ENCODE data around the gene SETD3. TPM values are rescaled to one million over a fixed set of nuclear protein-coding genes. Genes with fewer than 3 reads are reported as not detected.

SETD3 gene
- polyA plus RNA-seq, 3 donors, result 57.4 to 67.0 (median 61.4) TPM

GRCh38 chr14:99518441-99519346 lies 38.0 kb upstream of the SETD3 start:
- DNase-seq, result peak; percentile 51

- DNase-seq, result no peak
Observed at GRCh38 chr14:99517643-99518381, 37.2 kb upstream of the SETD3 start.

DNA sequence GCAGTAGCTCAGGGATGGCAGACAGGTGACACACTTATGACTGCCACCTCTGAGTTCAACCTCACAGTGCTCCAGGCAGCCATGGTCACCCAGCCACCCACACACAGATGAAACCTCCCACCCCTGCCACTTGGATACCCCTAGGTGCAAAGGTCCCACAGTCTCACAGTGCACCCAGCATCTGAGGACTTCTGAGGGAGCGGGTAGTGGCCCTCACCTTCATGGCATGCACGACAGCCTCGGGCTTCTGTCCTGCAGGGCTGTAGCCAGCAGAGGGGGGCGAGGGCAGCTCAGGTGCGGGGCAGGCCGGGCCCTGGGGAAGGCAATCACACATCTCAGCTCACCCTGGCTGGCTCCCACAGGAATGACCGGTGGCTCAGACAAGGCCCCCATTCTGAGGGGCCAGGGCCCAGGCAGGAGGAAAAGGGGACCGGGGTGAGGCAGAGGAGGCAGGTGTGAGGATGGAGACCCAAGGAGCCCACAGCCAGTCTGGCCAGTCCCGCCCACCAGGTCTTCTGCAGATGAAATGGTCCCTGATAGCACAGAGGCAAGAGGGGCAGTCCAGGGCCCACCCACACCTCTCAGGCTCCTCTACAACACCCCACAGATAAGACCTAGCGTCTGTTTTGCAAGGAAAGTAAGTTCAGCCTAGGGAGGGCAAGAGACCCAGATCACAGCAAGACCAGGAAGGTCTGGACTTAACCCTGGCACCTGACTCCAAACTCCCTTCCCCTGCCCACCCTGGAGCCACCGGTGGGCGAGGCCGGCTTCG lies 36.4 kb upstream of the SETD3 start:
- DNase-seq, result no peak

DNA sequence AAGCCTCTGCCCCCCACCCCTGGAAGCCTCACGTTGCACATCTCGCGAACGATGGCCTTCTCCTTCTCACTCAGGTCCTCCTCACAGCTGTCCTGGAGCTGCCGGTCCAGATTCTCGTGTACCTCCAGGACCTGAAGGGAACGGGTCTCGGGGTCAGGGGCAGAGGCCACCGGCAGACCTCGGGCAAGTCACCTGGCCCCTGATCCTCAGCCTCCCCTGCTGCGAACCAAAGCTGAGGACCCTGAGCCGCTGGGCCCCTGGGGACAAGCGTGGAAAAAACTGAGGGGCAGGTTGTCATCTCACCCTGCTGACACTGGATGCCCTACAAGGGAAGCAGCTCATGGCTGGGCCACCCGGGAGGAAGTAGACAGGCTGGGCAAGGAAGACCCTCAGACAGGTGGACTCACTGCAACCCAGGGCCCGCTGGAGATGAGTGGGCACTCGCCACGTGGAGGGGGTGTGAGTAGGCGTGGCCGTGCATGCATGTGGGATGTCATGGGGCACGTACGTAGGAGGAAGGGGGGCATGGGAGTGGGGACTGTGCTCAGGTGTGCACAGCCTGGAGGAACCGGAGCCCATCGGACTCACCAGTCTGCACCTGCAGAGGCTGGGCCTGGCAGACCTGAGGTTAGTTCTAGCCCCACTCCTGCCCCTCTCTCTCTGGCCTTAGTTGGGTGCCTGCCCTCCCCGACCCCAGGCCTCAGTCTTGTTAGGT lies 35.7 kb upstream of the SETD3 start:
- DNase-seq, result no peak

DNA sequence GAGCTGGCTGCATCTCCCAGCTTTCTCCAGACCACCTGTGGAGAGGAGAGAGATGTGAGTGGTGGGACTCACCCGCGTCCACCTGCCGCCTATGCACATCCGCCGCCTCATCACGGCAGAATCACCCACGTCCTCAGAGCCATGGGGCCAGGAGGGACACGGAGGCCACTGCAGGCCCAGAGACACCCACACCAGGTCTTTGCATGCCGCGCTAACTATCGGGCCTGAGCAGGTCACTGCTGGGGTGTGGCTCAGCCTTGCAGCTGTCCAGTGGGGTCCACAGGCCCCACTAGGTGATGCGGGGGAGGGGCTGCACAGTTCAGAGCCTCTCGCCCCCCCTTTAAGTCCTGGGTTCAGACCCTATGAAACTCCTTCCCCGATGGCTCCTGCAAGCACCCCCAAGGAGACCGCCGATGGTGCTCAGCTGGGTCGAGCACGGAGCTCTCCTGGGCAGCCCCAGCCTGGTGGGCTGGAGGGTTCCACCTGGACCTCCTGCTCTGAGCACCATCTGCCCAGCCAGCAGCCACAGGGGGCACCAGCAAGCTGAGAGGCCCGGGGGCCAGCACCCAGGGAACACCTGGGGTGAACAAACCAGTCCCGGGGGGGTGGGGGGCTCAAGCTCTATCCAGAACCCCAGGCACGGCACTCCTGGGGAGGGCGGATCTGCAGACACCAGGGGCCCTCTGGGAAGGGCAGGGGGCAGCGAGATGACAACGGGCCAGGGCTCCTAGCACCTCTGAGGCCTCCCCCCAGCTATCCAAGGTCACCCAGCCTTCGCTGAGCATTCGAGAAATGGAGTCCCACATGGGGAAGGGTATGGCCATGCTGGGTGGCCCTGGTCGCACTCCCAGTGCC lies 34.9 kb upstream of the SETD3 start:
- DNase-seq, result no peak

DNA sequence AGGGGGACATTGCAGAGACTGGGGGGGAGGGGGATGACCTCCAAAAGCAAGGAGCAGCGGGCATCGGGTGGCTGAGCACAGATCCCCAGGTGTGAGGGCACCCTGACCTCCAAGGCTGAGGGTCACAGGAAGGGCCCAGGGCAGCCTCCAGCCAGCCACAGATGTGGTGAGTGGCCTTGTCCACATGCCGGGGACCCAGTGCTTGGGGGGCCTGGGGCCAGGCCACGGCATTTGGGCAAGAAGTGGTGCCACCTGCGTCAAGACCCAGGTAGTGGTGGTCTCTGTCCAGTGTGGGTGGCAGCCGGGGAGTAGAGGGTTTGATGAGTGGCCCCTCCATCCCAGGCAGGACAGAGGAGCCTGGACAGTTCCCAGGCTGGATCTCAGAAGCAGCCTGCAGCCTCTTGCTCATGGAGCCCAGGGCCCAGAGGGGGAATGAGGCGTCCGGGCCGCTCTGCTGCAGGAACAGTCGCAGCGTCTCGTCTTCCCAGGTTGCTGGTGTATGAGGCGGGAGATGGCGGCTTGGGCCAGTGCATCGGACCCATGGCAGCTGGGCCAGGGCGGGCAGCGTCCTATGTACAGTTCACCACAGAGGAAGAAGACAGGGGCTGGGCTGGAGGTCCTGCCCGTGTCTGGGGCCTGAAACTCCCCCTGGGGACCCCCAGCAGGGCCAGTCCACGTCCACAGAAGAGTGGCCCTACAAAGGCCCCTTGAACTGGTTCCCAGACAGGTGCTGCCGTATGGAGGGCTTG lies 34.1 kb upstream of the SETD3 start:
- DNase-seq, result no peak

DNA sequence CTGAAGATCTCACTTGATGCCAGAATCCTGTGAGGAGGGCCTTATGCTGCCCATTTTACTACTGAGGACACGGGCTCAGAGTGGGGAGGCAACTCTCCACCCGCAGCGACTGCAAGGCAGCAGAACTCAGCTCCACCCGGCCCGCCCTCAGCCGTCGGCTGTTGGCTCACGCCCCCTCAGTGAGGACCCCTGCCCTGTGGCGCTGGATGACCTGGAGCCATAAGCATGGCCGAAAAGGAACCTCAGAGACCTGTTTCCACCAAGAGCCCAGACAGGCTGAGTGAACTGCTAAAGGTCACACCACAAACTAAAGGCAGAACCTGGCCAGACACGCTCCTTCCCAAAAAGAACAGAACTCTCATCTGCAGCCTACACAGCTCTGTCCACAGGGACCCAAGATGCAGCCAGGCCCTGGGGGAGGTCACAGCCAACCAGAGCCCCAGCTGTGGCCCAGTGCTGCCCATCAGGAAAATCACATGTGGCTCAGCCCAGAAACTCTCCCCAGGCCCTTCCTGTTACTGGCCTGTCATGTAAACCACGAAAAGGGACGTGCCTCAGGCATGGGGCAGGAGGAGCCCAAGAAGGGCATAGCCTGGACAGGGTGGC lies 33.4 kb upstream of the SETD3 start:
- no peak for DNase-seq

DNA sequence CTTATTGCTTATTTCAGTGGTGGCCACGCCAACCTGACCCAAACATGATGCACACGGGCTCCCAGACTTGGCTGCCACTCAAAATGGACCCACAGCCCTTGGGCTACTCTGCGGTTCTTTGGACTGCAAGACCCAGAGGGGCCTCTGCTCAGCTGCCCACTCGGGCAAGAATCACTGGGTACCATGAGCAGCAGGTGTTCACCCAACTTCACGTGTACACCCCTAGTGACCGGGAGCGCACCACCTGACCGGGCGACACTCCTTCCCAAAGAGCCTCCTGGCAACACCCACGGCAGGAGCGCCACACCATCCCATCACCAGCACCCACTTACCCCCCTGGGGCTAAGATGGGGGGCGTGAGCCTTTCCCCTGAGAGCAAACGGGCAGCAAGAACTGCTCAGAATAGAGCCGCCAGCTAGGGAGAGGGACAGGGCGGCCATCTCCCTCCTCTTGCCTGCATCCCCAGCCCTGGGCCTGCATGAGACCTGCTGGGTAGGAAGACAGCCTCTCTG lies 32.6 kb upstream of the SETD3 start:
- DNase-seq, result no peak

GRCh38 chr14:99512571-99513182 lies 32.0 kb upstream of the SETD3 start:
- DNase-seq, result no peak

GRCh38 chr14:99512110-99512449 lies 31.4 kb upstream of the SETD3 start:
- DNase-seq, result no peak

- DNase-seq, result no peak
Observed at GRCh38 chr14:99511421-99512109, 30.9 kb upstream of the SETD3 start.

DNA sequence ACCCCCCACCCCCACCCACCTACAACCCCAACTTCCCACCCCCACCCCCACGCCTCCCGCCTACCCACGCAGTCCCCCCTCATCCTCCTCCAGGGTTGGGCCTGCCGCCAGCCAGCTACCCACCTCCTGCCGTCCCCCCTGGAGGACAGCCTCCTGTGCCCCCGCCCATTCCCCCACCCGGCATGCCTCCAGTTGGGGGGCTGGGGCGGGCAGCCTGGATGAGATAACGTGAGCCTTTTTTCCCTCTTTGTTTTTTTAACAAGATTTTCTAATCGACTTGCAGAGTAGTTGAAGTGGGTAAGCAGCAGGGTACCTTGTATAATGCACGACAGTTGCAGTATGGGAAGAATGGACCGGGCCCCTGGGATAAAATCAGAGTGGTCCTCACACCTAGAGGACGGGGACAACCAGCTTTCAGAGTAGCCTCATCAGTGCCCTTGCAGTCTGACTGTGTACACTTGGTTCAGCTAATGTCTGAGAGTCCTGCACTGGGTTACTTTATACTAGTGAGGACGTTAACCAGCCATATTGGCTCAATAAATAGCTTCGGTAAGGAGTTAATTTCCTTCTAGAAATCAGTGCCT lies 30.0 kb upstream of the SETD3 start:
- DNase-seq, result no peak

DNA sequence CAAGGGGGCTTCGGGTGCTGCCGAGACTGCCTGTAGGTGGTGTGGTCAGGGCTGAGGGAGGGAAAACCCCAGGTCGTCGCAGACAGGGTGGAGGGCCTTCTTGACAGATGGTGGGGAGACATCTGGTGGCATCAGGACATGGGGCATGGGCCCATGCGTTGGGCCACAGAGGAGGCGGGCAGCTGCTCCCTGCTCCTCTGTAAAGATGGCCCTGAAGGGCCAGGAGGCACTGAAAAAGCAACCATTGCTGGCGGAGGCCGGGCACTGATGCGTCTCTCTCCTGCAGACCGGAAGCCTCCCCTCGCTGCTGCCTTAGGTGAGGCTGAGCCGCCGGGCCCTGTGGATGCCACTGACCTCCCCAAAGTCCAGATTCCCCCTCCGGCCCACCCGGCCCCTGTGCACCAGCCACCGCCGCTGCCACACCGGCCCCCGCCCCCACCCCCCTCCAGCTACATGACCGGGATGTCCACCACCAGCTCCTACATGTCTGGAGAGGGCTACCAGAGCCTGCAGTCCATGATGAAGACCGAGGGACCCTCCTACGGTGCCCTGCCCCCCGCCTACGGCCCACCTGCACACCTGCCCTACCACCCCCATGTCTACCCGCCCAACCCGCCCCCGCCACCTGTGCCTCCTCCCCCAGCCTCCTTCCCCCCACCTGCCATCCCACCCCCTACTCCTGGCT lies 29.4 kb upstream of the SETD3 start:
- no peak for DNase-seq

GRCh38 chr14:99508896-99509629 lies 28.4 kb upstream of the SETD3 start:
- no peak for DNase-seq

DNA sequence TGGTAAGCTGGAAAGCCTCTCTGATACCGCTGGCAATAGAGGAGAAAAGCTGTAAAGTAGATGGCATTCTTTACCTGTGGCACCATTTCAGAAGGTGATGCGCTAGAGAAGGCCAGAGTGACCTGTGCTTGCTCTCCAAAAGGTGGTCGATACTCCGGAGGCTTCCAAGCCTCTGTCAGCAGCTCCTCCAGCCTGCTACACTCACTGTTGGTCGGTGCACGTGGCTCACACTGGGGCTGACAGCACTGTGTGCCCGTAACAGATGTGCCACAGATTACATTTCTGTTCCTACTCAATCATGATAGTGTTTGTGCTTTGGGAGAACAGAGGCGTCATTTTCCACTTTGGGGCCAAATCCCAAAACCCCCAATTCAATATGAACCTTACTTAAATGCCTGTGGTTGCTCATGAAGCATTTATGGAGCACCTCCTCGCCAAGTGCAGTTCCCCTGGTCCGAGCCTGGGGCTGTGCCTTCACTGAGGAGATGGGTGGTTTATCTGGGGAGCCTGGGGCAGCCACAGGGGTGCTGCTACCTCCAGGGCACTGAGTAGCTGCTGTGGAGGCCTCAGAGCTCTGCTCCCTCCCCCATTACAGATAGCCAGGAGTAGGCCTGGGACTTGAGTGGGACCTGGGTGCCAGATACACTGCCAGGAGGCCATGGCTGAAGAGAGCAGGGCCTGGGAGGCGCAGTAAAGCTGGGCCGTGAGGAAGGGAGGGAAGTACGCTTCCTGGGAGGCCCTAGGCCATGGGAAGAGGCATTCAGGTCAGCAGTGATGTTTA lies 27.4 kb upstream of the SETD3 start:
- no peak for DNase-seq

GRCh38 chr14:99506276-99506675 lies 25.6 kb upstream of the SETD3 start:
- no peak for DNase-seq
